ENCODE data around the gene BTBD9. TPM values are rescaled to one million over a fixed set of nuclear protein-coding genes. Genes with fewer than 3 reads are reported as not detected.

The BTBD9 gene
- total RNA-seq, 4 donors from 2014 or later = 11.7 to 17.7 (median 14.1) TPM

- TF ChIP-seq, protein P1, sequence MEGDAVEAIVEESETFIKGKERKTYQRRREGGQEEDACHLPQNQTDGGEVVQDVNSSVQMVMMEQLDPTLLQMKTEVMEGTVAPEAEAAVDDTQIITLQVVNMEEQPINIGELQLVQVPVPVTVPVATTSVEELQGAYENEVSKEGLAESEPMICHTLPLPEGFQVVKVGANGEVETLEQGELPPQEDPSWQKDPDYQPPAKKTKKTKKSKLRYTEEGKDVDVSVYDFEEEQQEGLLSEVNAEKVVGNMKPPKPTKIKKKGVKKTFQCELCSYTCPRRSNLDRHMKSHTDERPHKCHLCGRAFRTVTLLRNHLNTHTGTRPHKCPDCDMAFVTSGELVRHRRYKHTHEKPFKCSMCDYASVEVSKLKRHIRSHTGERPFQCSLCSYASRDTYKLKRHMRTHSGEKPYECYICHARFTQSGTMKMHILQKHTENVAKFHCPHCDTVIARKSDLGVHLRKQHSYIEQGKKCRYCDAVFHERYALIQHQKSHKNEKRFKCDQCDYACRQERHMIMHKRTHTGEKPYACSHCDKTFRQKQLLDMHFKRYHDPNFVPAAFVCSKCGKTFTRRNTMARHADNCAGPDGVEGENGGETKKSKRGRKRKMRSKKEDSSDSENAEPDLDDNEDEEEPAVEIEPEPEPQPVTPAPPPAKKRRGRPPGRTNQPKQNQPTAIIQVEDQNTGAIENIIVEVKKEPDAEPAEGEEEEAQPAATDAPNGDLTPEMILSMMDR (IDR thresholded peaks at IDR 0.05; ENCODE audit: low read depth) = no peak
These were observed 495.3 kb downstream of the BTBD9 start for GRCh38 chr6:38144365-38144945.

DNA sequence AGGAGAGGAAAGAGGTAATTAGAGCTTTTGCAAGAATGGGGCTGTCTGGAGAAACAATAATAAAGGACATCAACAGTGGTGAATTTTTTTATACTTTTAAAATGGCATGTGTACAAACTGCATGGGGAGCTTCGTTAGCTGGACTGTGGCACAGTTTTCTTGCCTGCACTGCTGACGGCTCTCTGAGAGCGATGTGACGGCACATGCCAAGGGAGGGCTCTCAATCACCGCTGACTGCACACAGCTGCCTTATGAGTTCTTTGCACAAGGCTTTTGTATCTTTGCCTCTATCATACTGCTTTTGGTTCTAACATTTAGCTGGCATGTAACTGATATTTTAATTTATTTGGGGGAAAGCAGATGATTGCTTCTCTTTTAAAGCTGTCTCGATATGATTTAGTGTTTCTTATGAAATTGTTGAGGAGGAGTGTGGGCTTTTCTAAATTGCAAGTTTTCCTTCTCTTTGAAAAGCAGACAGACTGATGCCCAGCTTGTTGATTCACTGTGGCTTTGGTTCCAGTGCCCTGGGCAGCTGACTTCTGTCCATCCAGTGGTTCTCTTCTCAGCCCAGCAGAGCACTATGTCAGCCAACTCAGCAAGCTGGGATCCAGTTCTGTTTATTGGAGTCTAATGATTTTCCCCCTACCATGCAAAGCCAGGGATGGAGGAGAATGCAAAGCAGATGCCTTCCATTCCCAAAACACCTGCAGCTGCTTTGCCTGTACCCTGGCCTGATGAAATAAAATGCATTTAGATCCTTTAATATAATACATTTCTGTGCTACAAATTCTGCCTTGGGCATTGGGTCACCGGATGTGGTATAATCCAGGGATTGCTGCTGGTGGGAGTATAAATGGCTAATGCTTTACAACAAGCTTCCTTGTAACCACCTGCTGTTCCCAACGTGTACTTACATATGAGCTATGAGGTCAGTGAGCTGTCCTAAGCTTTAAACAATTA is 496.3 kb downstream of the BTBD9 start:
- TF ChIP-seq, protein P1 (IDR thresholded peaks at IDR 0.05; ENCODE audit: low read depth) = no peak

DNA sequence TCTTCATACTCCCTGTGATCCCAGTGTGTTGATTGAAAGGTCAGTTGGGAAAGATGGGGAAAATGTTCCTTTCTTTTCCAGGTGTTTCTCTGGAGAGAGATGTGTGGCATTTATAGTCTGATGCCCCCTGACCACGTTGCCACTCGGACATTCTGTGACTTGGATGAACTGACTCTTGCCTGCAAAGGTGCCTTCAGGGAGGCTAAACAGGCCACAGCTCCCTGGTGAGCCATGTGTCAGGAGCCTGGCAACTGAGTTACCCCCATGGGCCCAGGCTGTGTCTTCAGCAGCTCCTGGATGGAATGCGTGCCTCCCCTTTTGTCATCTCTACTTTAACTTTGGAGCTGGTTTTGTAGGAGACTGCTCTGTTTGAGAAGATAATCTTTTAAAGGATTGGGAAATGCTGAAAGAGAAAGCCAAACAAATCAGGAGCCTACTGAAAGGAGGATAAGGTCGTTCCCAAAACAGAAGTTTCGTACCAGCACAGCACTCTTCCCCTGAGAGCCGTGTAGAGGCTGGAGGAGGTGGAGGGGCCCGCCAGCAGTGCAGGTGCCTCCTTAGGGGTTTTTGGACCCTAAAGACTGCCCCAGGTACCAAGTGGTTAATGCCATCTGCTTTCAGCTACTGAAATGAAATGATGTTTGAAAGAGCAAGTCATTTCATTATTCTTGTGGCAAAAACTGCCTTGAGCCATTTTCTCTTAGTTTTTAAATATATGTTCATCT is 497.4 kb downstream of the BTBD9 start:
- TF ChIP-seq, protein P1 (IDR thresholded peaks at IDR 0.05; ENCODE audit: low read depth) = no peak

DNA sequence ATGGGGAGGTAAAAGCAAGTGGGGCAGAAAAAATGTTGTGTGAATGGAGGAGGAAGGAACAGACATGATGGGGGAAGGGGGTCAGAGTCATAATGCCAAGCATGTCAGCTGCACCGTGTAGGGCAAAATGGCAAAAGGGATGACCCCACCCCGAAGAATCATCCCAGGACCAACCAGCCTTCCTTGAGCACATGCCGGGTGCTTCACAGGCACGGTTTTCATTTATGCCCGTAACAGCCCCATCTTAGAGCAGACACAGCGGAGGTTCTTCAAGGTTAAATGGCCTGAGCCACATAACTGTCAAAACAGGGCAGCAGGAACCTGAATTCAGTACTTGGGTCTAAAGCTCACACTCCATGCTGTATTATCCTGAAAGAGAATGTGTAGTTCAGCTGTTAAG is 498.0 kb downstream of the BTBD9 start:
- TF ChIP-seq, protein P1 (IDR thresholded peaks at IDR 0.05; ENCODE audit: low read depth) = no peak

DNA sequence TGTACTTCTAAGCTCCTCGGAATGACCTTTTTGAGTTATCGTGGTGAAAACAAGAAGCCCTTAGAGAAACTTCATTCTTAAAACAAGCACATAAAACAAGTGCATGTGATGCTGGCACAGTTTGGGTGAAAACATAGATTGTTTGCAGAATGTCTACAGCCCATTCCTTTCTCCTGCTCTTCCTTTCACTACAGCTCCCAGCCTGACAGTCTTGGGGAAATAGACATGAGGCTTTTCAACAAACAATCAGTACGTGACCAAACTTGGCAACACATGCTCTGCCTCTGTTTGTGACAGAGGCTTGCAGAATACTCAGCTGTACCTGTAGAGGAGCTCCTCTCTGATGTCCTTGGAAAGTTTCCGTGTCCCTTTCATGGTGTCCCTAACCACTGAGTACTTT is 498.6 kb downstream of the BTBD9 start:
- TF ChIP-seq, protein P1 (IDR thresholded peaks at IDR 0.05; ENCODE audit: low read depth) = no peak

DNA sequence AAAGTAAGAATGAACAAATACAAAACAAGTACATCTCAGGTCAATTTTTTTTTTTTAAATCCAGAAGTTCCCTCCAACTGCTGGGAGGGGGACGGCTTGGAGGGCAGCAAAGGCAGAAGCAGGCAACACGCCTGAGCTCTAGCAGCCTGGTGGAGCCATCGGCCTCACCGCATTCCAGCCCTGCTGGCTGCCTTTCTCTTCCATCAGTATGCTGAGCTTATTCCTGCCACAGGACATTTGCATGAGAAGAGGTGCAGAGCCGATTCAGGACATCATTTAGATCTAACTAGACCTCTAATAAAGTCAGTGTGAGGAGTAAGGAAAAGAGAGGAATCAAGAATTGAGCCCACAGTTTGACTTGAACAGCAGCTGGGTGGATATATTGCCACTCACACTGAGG is 501.4 kb downstream of the BTBD9 start:
- TF ChIP-seq, protein P1 (IDR thresholded peaks at IDR 0.05; ENCODE audit: low read depth) = no peak
